ENCODE data around the gene SELENON. TPM values are rescaled to one million over a fixed set of nuclear protein-coding genes. Genes with fewer than 3 reads are reported as not detected.

SELENON gene
- total and polyA plus RNA-seq, 2 of the 13 experiments (the other 11 are each of a cell fraction or from before 2014, with no cell fraction given) = 3.8 to 8.0 TPM

DNA sequence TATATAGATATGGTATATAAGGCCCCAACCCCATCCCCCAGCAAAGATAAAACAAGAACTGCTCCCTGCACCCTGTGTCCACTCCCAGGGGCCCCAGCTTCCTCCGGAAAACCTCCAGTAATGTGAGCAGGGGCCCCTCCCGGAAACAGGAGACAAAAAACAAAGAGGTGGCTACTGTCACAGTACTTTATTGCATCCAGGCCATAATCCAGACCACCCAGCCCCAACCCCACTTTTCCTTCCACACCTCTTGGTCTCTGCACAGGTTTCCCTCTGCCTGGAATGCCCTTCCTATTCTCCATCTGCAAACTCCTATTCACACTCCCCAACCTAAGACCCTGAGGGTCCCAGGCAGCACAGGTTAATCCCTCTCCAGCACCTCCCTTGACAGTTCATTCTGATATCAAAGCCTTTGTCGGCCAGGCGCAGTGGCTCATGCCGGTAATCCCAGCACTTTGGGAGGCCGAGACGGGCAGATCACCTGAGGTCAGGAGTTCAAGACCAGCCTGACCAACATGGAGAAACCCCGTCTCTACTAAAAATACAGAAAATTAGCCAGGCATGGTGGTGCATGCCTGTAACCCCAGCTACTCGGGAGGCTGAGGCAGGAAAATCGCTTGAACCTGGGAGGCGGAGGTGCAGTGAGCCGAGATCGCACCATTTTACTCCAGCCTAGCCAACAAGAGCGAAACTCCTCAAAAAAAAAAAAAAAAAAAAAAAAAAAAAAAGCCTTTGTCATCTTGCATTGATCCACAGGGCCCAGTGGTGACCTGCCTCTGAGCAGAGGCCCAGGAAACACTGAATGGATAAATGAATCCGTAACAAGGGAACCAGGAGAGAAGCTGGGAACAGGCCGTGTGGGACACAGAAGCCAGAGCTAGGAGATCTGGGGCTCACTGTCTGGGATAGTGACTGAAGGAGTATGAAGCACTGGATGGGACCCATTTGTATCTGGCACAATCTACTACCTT, 61.6 kb downstream of the SELENON start (continued):
- TF ChIP-seq, protein P1, sequence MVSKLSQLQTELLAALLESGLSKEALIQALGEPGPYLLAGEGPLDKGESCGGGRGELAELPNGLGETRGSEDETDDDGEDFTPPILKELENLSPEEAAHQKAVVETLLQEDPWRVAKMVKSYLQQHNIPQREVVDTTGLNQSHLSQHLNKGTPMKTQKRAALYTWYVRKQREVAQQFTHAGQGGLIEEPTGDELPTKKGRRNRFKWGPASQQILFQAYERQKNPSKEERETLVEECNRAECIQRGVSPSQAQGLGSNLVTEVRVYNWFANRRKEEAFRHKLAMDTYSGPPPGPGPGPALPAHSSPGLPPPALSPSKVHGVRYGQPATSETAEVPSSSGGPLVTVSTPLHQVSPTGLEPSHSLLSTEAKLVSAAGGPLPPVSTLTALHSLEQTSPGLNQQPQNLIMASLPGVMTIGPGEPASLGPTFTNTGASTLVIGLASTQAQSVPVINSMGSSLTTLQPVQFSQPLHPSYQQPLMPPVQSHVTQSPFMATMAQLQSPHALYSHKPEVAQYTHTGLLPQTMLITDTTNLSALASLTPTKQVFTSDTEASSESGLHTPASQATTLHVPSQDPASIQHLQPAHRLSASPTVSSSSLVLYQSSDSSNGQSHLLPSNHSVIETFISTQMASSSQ (IDR thresholded peaks at IDR 0.05; ENCODE audit: low read depth) = peak; percentile 36
- TF ChIP-seq, protein P1 (CRISPR knock-in tag; IDR thresholded peaks at IDR 0.05; ENCODE audit: borderline replicate concordance) = peak; percentile 25; the same call in 1 of the 2 replicates
- TF ChIP-seq ISL2 (CRISPR knock-in tag; IDR thresholded peaks at IDR 0.05) (peak; percentile 44; the same call in 1 of the 2 replicates), GABPA (IDR thresholded peaks at IDR 0.05; ENCODE audit: low read depth, low read length) (no peak), GABPA (CRISPR knock-in tag; IDR thresholded peaks at IDR 0.05; ENCODE audit: low read depth) (peak; percentile 82), GABPB1 (CRISPR knock-in tag; IDR thresholded peaks at IDR 0.05) (peak; percentile 55; the same call in 1 of the 2 replicates), FOXA1 (IDR thresholded peaks at IDR 0.05) (no peak), FOXA1 (CRISPR knock-in tag; IDR thresholded peaks at IDR 0.05) (peak; percentile 24), KDM6A (CRISPR knock-in tag; IDR thresholded peaks at IDR 0.05; ENCODE audit: low read depth) (peak; percentile 82), NCOR1 (IDR thresholded peaks at IDR 0.05; ENCODE audit: borderline replicate concordance, low read length) (peak; percentile 38; the same call in 1 of the 2 replicates), MBD4 (IDR thresholded peaks at IDR 0.05; ENCODE audit: borderline replicate concordance, low read length) (no peak), ZSCAN30 (CRISPR knock-in tag; IDR thresholded peaks at IDR 0.05) (no peak), DMAP1 (CRISPR knock-in tag; IDR thresholded peaks at IDR 0.05) (0 out of 2 replicates have a peak, but pooled peaks have one; percentile 34), ZSCAN20 (CRISPR knock-in tag; IDR thresholded peaks at IDR 0.05; ENCODE audit: borderline replicate concordance) (0 out of 2 replicates have a peak, but pooled peaks have one; percentile 3), HNRNPL (IDR thresholded peaks at IDR 0.05; ENCODE audit: low read depth, low read length) (no peak), SP140L (CRISPR knock-in tag; IDR thresholded peaks at IDR 0.05; ENCODE audit: borderline replicate concordance) (0 out of 2 replicates have a peak, but pooled peaks have one; percentile 45), ELF3 (CRISPR knock-in tag; IDR thresholded peaks at IDR 0.05) (peak; percentile 99), SALL1 (CRISPR knock-in tag; IDR thresholded peaks at IDR 0.05) (peak; percentile 68), ZNF781 (CRISPR knock-in tag; IDR thresholded peaks at IDR 0.05; ENCODE audit: borderline replicate concordance, not compliant biosample characterization) (peak; percentile 8)
- TF ChIP-seq, protein P2, sequence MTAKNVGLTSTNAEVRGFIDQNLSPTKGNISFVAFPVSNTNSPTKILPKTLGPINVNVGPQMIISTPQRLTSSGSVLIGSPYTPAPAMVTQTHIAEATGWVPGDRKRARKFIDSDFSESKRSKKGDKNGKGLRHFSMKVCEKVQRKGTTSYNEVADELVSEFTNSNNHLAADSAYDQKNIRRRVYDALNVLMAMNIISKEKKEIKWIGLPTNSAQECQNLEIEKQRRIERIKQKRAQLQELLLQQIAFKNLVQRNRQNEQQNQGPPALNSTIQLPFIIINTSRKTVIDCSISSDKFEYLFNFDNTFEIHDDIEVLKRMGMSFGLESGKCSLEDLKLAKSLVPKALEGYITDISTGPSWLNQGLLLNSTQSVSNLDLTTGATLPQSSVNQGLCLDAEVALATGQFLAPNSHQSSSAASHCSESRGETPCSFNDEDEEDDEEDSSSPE (CRISPR knock-in tag; IDR thresholded peaks at IDR 0.05) = 0 out of 2 replicates have a peak, but pooled peaks have one; percentile 33
- TF ChIP-seq, protein P3, sequence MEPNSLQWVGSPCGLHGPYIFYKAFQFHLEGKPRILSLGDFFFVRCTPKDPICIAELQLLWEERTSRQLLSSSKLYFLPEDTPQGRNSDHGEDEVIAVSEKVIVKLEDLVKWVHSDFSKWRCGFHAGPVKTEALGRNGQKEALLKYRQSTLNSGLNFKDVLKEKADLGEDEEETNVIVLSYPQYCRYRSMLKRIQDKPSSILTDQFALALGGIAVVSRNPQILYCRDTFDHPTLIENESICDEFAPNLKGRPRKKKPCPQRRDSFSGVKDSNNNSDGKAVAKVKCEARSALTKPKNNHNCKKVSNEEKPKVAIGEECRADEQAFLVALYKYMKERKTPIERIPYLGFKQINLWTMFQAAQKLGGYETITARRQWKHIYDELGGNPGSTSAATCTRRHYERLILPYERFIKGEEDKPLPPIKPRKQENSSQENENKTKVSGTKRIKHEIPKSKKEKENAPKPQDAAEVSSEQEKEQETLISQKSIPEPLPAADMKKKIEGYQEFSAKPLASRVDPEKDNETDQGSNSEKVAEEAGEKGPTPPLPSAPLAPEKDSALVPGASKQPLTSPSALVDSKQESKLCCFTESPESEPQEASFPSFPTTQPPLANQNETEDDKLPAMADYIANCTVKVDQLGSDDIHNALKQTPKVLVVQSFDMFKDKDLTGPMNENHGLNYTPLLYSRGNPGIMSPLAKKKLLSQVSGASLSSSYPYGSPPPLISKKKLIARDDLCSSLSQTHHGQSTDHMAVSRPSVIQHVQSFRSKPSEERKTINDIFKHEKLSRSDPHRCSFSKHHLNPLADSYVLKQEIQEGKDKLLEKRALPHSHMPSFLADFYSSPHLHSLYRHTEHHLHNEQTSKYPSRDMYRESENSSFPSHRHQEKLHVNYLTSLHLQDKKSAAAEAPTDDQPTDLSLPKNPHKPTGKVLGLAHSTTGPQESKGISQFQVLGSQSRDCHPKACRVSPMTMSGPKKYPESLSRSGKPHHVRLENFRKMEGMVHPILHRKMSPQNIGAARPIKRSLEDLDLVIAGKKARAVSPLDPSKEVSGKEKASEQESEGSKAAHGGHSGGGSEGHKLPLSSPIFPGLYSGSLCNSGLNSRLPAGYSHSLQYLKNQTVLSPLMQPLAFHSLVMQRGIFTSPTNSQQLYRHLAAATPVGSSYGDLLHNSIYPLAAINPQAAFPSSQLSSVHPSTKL (CRISPR knock-in tag; IDR thresholded peaks at IDR 0.05) = peak; percentile 76
